GM21619 (cell line): ENCODE data around the gene SYCN.
"Not testable (repeated sequence)": the region's sequence is repeated elsewhere in the genome, so short reads cannot be mapped to it uniquely, and the experiment has no call there.

Experiments
- ATAC-seq: cut with Tn5 transposase; IDR thresholded peaks from one replicate; pipeline ENCODE4 v1.9.1; 2021; ENCODE audit not compliant: unreplicated experiment

SYCN gene, protein sequence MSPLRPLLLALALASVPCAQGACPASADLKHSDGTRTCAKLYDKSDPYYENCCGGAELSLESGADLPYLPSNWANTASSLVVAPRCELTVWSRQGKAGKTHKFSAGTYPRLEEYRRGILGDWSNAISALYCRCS

GRCh38 chr19:39203372-39204341, at the start of gene SYCN:
SYCN (minus strand) TSS chr19:39204263; CDS start chr19:39204254, 9 bp downstream.
- ATAC-seq: no peak

- ATAC-seq: no peak
Measured at GRCh38 chr19:39253374-39254149, 49.5 kb upstream of the SYCN start.

DNA sequence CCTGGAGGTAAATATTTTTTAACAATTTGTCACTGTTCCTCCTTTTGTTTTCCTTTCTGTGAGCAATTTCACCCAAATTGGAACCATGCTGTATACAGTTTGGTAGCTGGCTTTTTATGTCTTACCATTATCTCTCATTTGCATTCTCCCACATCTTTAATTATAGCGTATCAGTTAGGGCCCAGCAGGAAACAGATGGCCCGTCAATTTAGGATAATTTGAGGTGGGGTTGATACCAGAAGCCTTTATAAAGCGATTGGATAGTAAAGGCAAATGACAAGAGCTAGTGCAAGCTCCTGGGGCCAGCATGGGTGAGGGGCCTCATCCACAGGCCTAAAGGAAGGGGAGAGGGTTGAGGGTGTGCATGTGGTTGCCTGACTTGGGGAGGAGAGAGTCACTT, 48.4 kb upstream of the SYCN start:
- ATAC-seq: no peak

GRCh38 chr19:39251846-39252245, 47.8 kb upstream of the SYCN start:
- no peak for ATAC-seq

- ATAC-seq: no peak
Measured at GRCh38 chr19:39251081-39251480, 47.0 kb upstream of the SYCN start.

DNA sequence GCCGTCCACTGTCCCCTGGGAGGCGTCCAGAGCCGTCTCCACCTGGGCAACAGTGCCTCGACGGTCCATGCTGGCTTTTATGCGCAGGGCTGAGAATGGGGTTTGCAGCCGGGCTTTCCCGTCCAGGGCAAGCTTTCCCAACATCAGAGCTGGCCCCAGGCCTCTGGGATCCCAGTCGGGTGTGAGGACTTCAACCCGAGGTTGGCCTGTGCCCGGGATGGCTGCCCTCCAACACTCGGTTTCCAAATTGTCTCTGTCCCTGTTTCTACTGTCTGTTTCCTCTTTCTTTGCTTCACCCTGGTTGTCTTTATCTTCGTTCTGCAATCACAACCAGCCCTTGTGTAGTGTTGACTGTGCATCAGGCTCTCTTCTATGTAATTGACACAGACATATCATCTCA, 44.7 kb upstream of the SYCN start, which contains the start of gene IFNL4:
Gene IFNL4, minus strand, starts transcription at position 51 of the 400 bp plus-strand sequence.
- ATAC-seq: no peak

GRCh38 chr19:39247701-39248664, 43.9 kb upstream of the SYCN start:
- ATAC-seq: no peak

DNA sequence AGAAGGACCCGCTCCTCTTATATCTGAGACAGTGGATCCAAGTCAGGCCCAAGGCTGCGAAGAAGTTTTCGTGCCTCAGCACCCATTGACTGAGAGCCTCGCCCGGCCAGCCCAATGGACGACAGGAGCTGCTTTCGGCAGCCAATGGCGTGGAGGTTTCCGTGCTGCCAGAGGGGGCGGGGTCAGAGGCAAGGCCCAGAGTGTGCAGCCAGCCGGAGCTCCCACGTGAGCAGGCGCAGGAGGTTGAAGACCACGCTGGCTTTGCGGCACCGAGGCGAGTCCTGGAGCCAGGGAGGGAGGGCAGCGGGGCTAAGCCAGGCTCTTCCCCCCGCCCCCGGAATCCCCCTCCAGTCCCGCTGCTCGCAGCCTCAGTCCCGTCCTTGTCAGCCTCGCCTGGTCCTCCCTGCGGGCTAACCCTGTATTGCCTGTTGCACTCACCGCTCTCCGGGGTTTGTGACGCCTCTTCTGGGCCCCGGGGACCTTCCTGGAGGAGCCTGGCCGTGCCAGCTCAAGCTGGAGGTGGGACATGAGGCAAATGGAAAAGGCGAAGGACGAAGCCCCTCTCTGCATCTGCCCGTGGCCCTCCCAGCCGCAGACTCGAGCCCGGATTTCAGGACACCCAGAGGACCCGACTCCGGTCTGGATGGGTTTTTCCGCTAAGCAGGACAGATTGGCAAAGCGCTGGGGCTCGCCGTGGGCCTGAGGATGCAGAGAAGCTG, 43.0 kb upstream of the SYCN start:
- ATAC-seq: no peak

GRCh38 chr19:39245166-39245565, 41.1 kb upstream of the SYCN start:
- ATAC-seq: not testable (repeated sequence)

- not testable (repeated sequence) for ATAC-seq
Measured at GRCh38 chr19:39244410-39245100, 40.5 kb upstream of the SYCN start, which contains the start of gene IFNL3. IFNL3 (minus strand) TSS chr19:39245006; CDS start chr19:39244967, 39 bp downstream.

GRCh38 chr19:39243741-39244140, 39.7 kb upstream of the SYCN start:
- not testable (repeated sequence) for ATAC-seq

GRCh38 chr19:39240421-39240820, 36.4 kb upstream of the SYCN start:
- ATAC-seq: no peak

DNA sequence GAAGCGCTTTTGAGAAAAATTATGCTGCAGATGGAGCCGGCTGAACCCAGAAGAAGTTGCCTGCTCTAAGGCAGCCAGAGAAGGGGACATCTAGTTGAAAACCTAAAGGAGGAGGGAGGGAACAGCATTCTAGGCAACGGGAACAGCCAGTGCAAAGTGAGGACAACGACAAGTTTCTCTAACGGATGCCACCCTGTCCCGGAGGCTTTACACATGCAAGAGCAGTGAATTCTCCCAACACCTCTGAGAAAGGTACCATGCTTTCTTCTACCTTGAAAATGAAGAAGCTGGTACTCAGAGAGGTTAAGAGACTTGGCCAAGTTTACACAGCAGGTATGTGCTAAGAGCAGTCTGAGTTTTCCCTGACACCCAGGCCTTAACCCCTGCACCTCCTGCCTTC, 34.9 kb upstream of the SYCN start:
- ATAC-seq: no peak

- no peak for ATAC-seq
Measured at GRCh38 chr19:39238209-39238608, 34.1 kb upstream of the SYCN start.

DNA sequence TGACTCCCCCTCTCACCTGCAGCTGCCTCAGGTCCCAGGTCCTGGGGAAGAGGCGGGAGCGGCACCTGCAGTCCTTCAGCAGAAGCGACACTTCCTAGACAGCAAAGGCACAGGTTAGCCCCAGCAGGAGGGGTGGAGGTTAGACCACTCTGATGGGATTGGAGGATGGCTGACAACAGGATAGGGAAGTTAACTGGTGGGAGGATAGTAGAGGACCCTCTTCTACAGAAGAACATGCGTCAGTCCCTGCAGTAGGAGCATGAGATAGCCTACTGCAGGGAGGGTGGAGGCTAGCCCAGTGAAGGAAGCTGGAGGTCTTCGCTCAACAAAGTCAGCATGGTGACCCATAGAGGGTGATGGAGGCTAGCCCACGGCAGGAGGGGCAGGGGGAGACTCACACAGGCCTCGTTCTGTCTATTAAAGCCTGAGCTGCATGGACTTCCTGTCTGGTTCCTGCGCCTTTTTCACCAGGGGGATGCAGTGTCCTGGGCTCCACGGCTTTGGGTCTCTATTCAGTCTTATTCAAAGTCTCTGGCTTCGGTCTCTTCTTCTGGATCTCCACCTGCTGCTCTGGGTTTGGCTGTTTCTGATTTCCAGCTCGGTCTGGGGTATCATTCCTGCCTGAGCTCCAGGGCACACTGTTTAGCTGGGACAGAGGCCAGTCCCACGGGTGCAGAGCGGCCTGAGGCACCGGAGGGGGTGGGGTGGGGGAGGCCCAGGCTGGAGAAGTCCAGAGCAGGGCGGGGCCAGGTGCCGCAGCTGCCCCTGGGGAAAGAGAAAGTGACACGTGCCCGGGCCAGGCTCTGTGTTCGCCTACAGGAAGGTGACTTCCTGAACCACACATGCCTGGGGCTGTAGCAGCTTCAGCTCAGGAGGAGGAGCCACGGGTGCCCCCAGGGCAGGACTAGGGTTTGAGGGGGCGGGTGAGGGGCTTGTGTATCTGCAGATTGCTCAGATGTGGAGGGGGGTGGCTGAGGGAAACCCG, 33.4 kb upstream of the SYCN start:
- no peak for ATAC-seq

DNA sequence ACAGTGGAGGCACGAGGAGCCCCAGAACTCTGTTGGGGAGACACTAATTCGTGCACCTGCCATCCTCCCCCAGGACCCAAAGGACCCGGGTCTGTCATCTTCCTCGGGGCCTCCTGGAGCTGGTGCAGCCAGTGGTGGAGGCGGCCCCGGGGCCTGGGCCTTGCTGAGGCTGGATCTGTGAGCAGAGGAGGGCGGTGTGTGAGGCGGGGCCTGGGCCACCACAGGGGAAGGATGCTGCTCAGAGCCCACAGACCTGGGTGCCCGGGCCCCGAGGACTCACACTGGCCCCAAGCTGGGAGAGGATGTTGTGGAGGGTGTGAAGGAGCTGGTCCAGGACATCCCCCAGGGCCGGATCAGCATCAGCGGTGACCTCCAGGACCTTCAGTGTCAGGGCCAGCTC, 32.5 kb upstream of the SYCN start:
- no peak for ATAC-seq

GRCh38 chr19:39232708-39233107, 28.6 kb upstream of the SYCN start:
- no peak for ATAC-seq
